ENCODE data around the gene PEBP1. TPM values are rescaled to one million over a fixed set of nuclear protein-coding genes. Genes with fewer than 3 reads are reported as not detected.

Gene PEBP1
- total and polyA plus RNA-seq, 5 donors from 2014 or later: 75.2 to 359 (median 310) TPM

DNA sequence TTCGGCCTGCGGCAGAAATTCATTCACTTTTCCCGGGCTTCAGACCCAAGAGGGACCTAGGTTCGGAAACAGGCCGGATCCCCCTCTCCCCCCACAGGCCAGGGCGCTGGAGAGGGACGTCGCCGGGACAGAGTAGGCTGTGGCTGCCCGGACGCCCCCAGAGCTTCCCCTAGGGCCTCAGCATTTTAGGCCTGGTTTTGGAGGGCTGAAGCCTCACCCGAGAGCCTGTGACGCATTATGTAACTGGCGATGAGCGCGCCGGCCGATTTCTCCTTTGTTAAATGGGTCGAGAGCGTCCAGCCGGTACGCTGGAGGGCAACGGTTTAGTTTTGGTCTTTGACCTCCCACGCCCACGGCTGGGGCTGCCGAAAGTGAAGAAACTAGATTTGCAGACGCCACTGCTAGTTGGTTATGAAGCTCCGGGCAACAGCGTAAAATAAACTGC, 657 bp downstream of the PEBP1 start:
- no peaks in the 10 kb centered on the region for H3K27me3 Mint-ChIP-seq
- Histone ChIP-seq H3K27ac (ENCODE audit: insufficient read depth, low read length, poor library complexity, severe bottlenecking) (peak overlapping the region; percentile 66), H3K9me3 (ENCODE audit: control insufficient read depth in 2 of 2, low read length in 2 of 2) (no peaks in the 10 kb centered on the region), H3K4me1 (ENCODE audit: control insufficient read depth, insufficient read depth, low read length, poor library complexity, severe bottlenecking) (peaks cover 28% of the 10 kb centered on the region), H3K27me3 (ENCODE audit: control insufficient read depth, insufficient read depth, low read length) (no peaks in the 10 kb centered on the region), H3K36me3 (ENCODE audit: control insufficient read depth, insufficient read depth, low read length) (peaks cover 18% of the 10 kb centered on the region), H3K4me3 (ENCODE audit: low read depth, low read length) (peak overlapping the region; percentile 86)
- ATAC-seq (ENCODE audit: low read depth in 2 of 2): no peak
- H3K4me3 Mint-ChIP-seq: peak overlapping the region; percentile 91 to 98 (median 97)
- peaks cover 0 to 52% (median 24%) of the 10 kb centered on the region in 4 donors for H3K4me1 Mint-ChIP-seq
- DNase-seq: peak; percentile 3 to 48 (median 29)
- peaks cover 23% of the 10 kb centered on the region for H3K36me3 Mint-ChIP-seq
- H3K9me3 Mint-ChIP-seq: no peaks in the 10 kb centered on the region
- peak overlapping the region; percentile 74 to 92 (median 91) for H3K27ac Mint-ChIP-seq

DNA sequence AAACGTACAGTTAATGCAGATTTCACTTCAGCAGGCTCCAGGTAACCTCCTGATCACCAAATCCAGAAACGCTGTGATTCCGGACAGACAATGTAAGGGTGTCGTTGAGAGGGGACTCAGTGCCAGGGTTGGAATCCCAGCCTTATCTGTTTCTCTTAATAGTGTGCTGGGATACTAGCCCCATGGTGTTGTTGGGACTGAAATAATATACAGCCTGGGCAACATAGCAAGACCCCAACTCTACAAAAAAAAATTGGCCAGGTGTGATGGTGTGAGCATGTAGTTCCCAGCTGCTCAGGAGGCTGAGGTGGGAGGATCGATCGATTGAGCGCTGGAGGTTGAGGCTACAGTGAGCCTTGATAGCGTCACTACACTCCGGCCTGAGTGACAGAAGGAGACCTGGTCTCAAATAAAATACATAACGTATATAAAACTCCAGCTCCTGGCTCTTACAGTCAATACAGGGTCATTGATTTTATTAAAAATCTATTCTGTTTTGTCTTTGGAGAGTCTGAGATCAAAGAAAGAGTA, 1.3 kb downstream of the PEBP1 start:
- peaks cover 28% of the 10 kb centered on the region for H3K4me1 ChIP-seq (ENCODE audit: control insufficient read depth, insufficient read depth, low read length, poor library complexity, severe bottlenecking)
- no peaks in the 10 kb centered on the region for H3K27me3 ChIP-seq (ENCODE audit: control insufficient read depth, insufficient read depth, low read length)
- peaks cover 25% of the 10 kb centered on the region for H3K36me3 Mint-ChIP-seq
- no peaks in the 10 kb centered on the region for H3K27me3 Mint-ChIP-seq
- H3K27ac Mint-ChIP-seq: peak overlapping the region; percentile 74 to 92 (median 91)
- H3K4me3 ChIP-seq (ENCODE audit: low read depth, low read length): peak overlapping the region; percentile 86
- H3K9me3 ChIP-seq (ENCODE audit: control insufficient read depth in 2 of 2, low read length in 2 of 2): no peaks in the 10 kb centered on the region
- peaks cover 0 to 49% (median 22%) of the 10 kb centered on the region in 4 donors for H3K4me1 Mint-ChIP-seq
- no peak overlapping the region for H3K27ac ChIP-seq (ENCODE audit: insufficient read depth, low read length, poor library complexity, severe bottlenecking)
- H3K36me3 ChIP-seq (ENCODE audit: control insufficient read depth, insufficient read depth, low read length): peaks cover 22% of the 10 kb centered on the region
- H3K9me3 Mint-ChIP-seq: no peaks in the 10 kb centered on the region
- H3K4me3 Mint-ChIP-seq: peak overlapping the region; percentile 91 to 98 (median 97)
- ATAC-seq (ENCODE audit: low read depth in 2 of 2) (no peak), DNase-seq (no peak)

DNA sequence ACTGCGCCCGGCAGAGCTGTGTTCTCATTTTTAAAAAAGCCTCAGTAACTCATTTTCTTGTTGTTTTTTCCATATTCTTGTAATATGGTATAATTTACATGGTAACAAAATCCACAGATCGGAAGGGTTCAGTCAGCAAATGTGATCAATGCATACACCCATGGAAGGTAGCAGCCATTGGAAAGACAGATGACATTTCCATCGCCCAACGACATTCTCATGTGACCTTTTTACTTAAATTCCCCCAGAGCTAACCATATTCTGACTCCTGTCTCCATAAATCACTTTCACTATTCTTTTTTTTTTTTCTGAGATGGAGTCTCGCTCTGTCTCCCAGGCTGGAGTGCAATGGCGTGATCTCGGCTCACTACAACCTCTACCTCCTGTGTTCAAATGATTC, 4.9 kb downstream of the PEBP1 start:
- no peaks in the 10 kb centered on the region for H3K27me3 ChIP-seq (ENCODE audit: control insufficient read depth, insufficient read depth, low read length)
- no peaks in the 10 kb centered on the region for H3K27me3 Mint-ChIP-seq
- no peak overlapping the region for H3K4me3 ChIP-seq (ENCODE audit: low read depth, low read length)
- peaks cover 47% of the 10 kb centered on the region for H3K36me3 Mint-ChIP-seq
- ATAC-seq (ENCODE audit: low read depth in 2 of 2) (no peak), DNase-seq (no peak)
- H3K9me3 ChIP-seq (ENCODE audit: control insufficient read depth in 2 of 2, low read length in 2 of 2): no peaks in the 10 kb centered on the region
- peak overlapping the region in 1 of 4 donors; percentile 47 for H3K4me3 Mint-ChIP-seq
- peaks cover 0 to 41% (median 27%) of the 10 kb centered on the region in 4 donors for H3K4me1 Mint-ChIP-seq
- H3K27ac Mint-ChIP-seq: no peak overlapping the region
- no peaks in the 10 kb centered on the region for H3K9me3 Mint-ChIP-seq
- H3K36me3 ChIP-seq (ENCODE audit: control insufficient read depth, insufficient read depth, low read length): peaks cover 46% of the 10 kb centered on the region
- no peak overlapping the region for H3K27ac ChIP-seq (ENCODE audit: insufficient read depth, low read length, poor library complexity, severe bottlenecking)
- H3K4me1 ChIP-seq (ENCODE audit: control insufficient read depth, insufficient read depth, low read length, poor library complexity, severe bottlenecking): peaks cover 20% of the 10 kb centered on the region

DNA sequence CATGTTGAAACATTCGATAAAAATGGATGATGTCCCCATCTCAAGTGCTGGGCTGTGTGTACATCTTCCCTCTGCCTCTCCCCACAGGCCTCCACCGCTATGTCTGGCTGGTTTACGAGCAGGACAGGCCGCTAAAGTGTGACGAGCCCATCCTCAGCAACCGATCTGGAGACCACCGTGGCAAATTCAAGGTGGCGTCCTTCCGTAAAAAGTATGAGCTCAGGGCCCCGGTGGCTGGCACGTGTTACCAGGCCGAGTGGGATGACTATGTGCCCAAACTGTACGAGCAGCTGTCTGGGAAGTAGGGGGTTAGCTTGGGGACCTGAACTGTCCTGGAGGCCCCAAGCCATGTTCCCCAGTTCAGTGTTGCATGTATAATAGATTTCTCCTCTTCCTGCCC, 8.6 kb downstream of the PEBP1 start:
- Mint-ChIP-seq H3K9me3 (no peaks in the 10 kb centered on the region), H3K27ac (peak overlapping the region in 1 of 3 donors; percentile 64), H3K4me3 (no peak overlapping the region), H3K27me3 (no peaks in the 10 kb centered on the region), H3K36me3 (peaks cover 52% of the 10 kb centered on the region), H3K4me1 (peaks cover 5 to 18% (median 13%) of the 10 kb centered on the region in 4 donors)
- Histone ChIP-seq H3K27me3 (ENCODE audit: control insufficient read depth, insufficient read depth, low read length) (no peaks in the 10 kb centered on the region), H3K36me3 (ENCODE audit: control insufficient read depth, insufficient read depth, low read length) (peaks cover 54% of the 10 kb centered on the region), H3K4me1 (ENCODE audit: control insufficient read depth, insufficient read depth, low read length, poor library complexity, severe bottlenecking) (no peaks in the 10 kb centered on the region), H3K27ac (ENCODE audit: insufficient read depth, low read length, poor library complexity, severe bottlenecking) (no peak overlapping the region), H3K4me3 (ENCODE audit: low read depth, low read length) (no peak overlapping the region), H3K9me3 (ENCODE audit: control insufficient read depth in 2 of 2, low read length in 2 of 2) (no peaks in the 10 kb centered on the region)
- DNase-seq (no peak), ATAC-seq (ENCODE audit: low read depth in 2 of 2) (no peak)

DNA sequence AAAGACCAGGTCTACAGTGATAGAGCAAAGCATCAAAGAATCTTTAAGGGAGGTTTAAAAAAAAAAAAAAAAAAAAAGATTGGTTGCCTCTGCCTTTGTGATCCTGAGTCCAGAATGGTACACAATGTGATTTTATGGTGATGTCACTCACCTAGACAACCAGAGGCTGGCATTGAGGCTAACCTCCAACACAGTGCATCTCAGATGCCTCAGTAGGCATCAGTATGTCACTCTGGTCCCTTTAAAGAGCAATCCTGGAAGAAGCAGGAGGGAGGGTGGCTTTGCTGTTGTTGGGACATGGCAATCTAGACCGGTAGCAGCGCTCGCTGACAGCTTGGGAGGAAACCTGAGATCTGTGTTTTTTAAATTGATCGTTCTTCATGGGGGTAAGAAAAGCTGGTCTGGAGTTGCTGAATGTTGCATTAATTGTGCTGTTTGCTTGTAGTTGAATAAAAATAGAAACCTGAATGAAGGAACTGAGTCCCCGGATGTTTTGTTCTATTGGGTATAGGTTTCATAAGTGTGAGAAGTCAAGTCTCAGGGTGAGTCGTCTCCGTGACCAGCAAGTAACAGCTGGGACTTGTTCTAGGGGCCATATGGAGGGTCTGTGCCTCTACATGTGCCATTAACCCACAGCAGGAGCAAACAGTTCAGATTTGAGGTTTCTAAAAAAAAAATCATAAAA, 9.3 kb downstream of the PEBP1 start:
- H3K4me3 Mint-ChIP-seq: peak overlapping the region in 1 of 4 donors; percentile 57
- H3K36me3 ChIP-seq (ENCODE audit: control insufficient read depth, insufficient read depth, low read length): peaks cover 49% of the 10 kb centered on the region
- H3K27ac ChIP-seq (ENCODE audit: insufficient read depth, low read length, poor library complexity, severe bottlenecking): no peak overlapping the region
- peak in 1 of 3 donors; percentile 26 for DNase-seq
- H3K27me3 Mint-ChIP-seq: no peaks in the 10 kb centered on the region
- H3K9me3 ChIP-seq (ENCODE audit: control insufficient read depth in 2 of 2, low read length in 2 of 2): no peaks in the 10 kb centered on the region
- H3K4me1 ChIP-seq (ENCODE audit: control insufficient read depth, insufficient read depth, low read length, poor library complexity, severe bottlenecking): no peaks in the 10 kb centered on the region
- no peaks in the 10 kb centered on the region for H3K27me3 ChIP-seq (ENCODE audit: control insufficient read depth, insufficient read depth, low read length)
- H3K36me3 Mint-ChIP-seq: peaks cover 48% of the 10 kb centered on the region
- peak overlapping the region in 2 of 3 donors; percentile 67 to 86 for H3K27ac Mint-ChIP-seq
- no peak overlapping the region for H3K4me3 ChIP-seq (ENCODE audit: low read depth, low read length)
- H3K4me1 Mint-ChIP-seq: peaks cover 5 to 17% (median 10%) of the 10 kb centered on the region in 4 donors
- ATAC-seq (ENCODE audit: low read depth in 2 of 2): no peak
- no peaks in the 10 kb centered on the region for H3K9me3 Mint-ChIP-seq

DNA sequence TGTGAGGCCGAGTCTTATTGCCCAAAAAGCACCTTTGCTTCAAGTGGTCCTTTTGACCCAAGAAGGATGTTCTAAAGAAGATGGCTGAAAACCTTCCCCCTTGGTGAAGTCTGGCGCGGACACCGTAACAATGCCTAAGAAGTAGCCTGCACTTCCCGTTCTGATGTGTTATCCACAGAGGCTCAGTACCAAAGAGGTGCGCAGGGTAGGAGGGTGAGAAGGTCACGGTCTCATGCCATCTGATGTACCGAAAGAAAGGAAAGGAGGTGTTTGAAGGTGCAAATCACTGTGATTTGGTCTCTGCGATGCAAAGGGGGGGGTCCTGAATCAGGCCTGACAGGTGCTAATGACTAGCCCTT, 9.9 kb downstream of the PEBP1 start:
- Histone ChIP-seq H3K4me3 (ENCODE audit: low read depth, low read length) (no peak overlapping the region), H3K36me3 (ENCODE audit: control insufficient read depth, insufficient read depth, low read length) (peaks cover 52% of the 10 kb centered on the region), H3K27me3 (ENCODE audit: control insufficient read depth, insufficient read depth, low read length) (no peaks in the 10 kb centered on the region), H3K4me1 (ENCODE audit: control insufficient read depth, insufficient read depth, low read length, poor library complexity, severe bottlenecking) (no peaks in the 10 kb centered on the region), H3K9me3 (ENCODE audit: control insufficient read depth in 2 of 2, low read length in 2 of 2) (no peaks in the 10 kb centered on the region), H3K27ac (ENCODE audit: insufficient read depth, low read length, poor library complexity, severe bottlenecking) (no peak overlapping the region)
- DNase-seq (no peak), ATAC-seq (ENCODE audit: low read depth in 2 of 2) (no peak)
- Mint-ChIP-seq H3K27me3 (no peaks in the 10 kb centered on the region), H3K4me1 (peaks cover 5 to 17% (median 9%) of the 10 kb centered on the region in 4 donors), H3K27ac (peak overlapping the region in 2 of 3 donors; percentile 35 to 86), H3K9me3 (no peaks in the 10 kb centered on the region), H3K36me3 (peaks cover 47% of the 10 kb centered on the region), H3K4me3 (no peak overlapping the region)

DNA sequence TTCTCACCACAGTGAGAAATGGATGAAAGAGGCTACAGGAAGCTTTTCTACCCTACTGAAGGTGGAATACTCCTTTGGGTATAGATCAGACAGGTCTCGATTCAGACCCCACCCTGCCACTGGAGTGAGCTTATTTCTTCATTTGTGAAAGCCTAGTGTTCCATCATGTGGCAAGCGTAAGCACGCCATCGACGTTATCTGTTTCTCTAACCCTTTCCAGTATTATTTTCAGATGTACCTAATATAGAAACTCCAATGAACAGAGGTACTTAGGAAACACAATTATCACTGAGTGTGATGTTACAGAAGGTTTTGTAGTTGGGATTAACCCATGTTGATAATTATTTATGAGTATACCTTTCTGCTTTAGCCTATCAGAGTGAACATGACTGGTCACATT, 12.4 kb downstream of the PEBP1 start:
- H3K4me3 Mint-ChIP-seq: no peak overlapping the region
- peaks cover 58% of the 10 kb centered on the region for H3K36me3 ChIP-seq (ENCODE audit: control insufficient read depth, insufficient read depth, low read length)
- H3K27me3 ChIP-seq (ENCODE audit: control insufficient read depth, insufficient read depth, low read length): no peaks in the 10 kb centered on the region
- ATAC-seq (ENCODE audit: low read depth in 2 of 2) (no peak), DNase-seq (no peak)
- H3K4me1 Mint-ChIP-seq: peaks cover under 1 to 13% (median 6%) of the 10 kb centered on the region in 4 donors
- no peak overlapping the region for H3K4me3 ChIP-seq (ENCODE audit: low read depth, low read length)
- peaks cover 46% of the 10 kb centered on the region for H3K36me3 Mint-ChIP-seq
- no peaks in the 10 kb centered on the region for H3K9me3 Mint-ChIP-seq
- H3K27ac Mint-ChIP-seq: no peak overlapping the region
- no peak overlapping the region for H3K27ac ChIP-seq (ENCODE audit: insufficient read depth, low read length, poor library complexity, severe bottlenecking)
- no peaks in the 10 kb centered on the region for H3K4me1 ChIP-seq (ENCODE audit: control insufficient read depth, insufficient read depth, low read length, poor library complexity, severe bottlenecking)
- no peaks in the 10 kb centered on the region for H3K9me3 ChIP-seq (ENCODE audit: control insufficient read depth in 2 of 2, low read length in 2 of 2)
- H3K27me3 Mint-ChIP-seq: no peaks in the 10 kb centered on the region

DNA sequence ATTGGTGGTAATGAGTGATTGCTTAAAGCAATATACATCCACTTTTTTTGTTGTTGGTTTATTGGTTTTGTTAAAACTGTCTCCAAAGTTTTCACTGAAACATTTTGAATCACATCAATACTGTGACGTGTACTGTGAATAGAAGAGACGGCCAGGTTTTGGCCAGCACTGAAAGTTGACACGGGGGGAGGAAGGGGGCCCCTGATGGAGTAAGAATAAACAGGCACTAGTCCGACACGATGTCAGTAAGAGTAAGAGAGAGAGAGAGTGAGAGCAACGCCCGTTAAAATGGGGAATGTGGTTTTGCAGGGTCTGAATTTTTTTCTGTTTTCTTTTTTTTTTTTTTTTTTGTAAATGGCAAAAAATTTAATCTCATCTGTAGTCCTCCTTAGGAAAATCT, 14.7 kb downstream of the PEBP1 start:
- ATAC-seq (ENCODE audit: low read depth in 2 of 2) (no peak), DNase-seq (no peak)
- Histone ChIP-seq H3K9me3 (ENCODE audit: control insufficient read depth in 2 of 2, low read length in 2 of 2) (no peaks in the 10 kb centered on the region), H3K27ac (ENCODE audit: insufficient read depth, low read length, poor library complexity, severe bottlenecking) (no peak overlapping the region), H3K4me1 (ENCODE audit: control insufficient read depth, insufficient read depth, low read length, poor library complexity, severe bottlenecking) (no peaks in the 10 kb centered on the region), H3K4me3 (ENCODE audit: low read depth, low read length) (no peak overlapping the region), H3K27me3 (ENCODE audit: control insufficient read depth, insufficient read depth, low read length) (no peaks in the 10 kb centered on the region), H3K36me3 (ENCODE audit: control insufficient read depth, insufficient read depth, low read length) (peaks cover 44% of the 10 kb centered on the region)
- peaks cover 29% of the 10 kb centered on the region for H3K36me3 Mint-ChIP-seq
- no peaks in the 10 kb centered on the region for H3K9me3 Mint-ChIP-seq
- no peak overlapping the region for H3K27ac Mint-ChIP-seq
- H3K4me3 Mint-ChIP-seq: peak overlapping the region in 1 of 4 donors; percentile 57
- H3K27me3 Mint-ChIP-seq: no peaks in the 10 kb centered on the region
- peaks cover 0 to 5% (median 2%) of the 10 kb centered on the region in 4 donors for H3K4me1 Mint-ChIP-seq

Data from CD4-positive, CD25-positive, alpha-beta regulatory T cell (primary cell).